ENCODE data around the gene SPATA31E1.
"Not testable (repeated sequence)": the region's sequence is repeated elsewhere in the genome, so short reads cannot be mapped to it uniquely, and the experiment has no call there.

Gene SPATA31E1

DNA sequence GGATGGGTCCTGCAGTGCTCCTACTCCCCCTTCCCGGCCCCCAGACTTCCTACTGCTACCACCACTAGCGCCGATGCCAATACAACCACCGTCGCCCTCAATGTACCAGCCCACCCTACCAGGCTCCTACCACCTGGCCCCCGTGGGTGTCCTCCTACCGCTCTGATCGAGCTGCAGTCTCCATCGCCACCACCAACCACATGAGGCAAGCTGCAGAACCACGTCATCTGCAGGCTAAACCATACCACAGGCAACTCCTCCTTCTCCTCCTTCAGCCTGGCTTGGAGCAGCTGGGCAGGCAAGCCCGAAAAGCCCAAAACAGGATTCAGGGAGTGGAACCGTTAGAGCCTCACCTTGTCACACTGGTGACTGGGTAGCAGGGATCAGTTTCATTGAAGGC lies 54.7 kb downstream of the SPATA31E1 start:
- DNase-seq = not testable (repeated sequence)

DNA sequence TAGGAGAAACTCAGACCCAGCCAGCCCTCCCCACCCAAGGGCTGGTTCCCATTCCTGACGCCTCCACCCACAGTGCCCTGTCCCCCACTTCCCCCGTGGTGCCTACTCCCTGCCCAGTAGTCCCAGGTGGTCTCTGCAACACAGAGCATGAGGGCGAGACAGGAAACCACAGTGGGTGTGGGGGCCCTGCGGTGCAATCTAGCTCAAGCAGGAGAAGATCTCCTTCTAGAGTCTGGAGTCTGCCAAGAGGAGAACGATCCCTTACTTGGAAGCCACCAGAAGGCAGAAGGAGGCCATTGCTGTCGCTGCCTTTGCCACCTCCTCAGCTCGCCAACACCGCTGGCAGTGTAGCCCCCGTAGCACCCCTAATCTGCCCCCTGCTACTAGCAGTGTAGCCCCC lies 55.2 kb downstream of the SPATA31E1 start:
- not testable (repeated sequence) for DNase-seq

DNA sequence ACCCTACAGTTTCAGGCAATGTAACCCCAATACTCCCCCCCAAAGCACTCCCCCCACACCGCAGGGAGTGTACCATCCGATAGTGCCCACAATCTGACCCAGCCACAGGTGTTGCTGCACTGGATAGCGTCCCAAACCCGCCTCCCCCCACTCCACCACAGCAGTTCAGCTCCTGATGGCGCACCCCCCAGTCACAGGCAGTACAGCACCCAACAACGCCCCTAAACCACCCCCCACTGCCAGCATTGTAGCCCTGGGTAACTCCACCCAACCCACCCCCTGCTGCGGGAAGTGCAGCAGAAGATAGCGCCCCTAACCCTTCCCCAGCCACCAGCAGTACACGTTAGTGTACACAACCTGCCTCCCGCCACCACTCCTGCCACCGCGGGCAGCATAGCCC lies 55.7 kb downstream of the SPATA31E1 start:
- not testable (repeated sequence) for DNase-seq

Data from Kasumi-1 (cell line).